Activated CD8-positive, alpha-beta T cell treated with anti-CD3 and anti-CD28 coated beads, Interleukin-2, amount 10 ng/mL, durations not matched to agents 7 days and 5 days (primary cell): ENCODE data around the gene ZNF584. TPM values are rescaled to one million over a fixed set of nuclear protein-coding genes. Genes with fewer than 3 reads are reported as not detected.
"Not testable (repeated sequence)": the region's sequence is repeated elsewhere in the genome, so short reads cannot be mapped to it uniquely, and the experiment has no call there.

Source experiments
- ATAC-seq: fragments of 150-1000 bp; cut with Tn5 transposase; one replicate; pipeline ENCODE4 v1.10.0; 2021; ENCODE audit warnings: moderate library complexity
- CTCF ChIA-PET: fragments of 350-600 bp; sonication (Branson Sonifier 250); formaldehyde crosslinking; loops from one replicate; lab custom pipeline; 2021; ENCODE audit warnings: antibody characterized with exemption; lab: Charles Lee
- POLR2A ChIA-PET: fragments of 350-600 bp; sonication (Branson Sonifier 250); formaldehyde crosslinking; loops from one replicate; lab custom pipeline; 2021; ENCODE audit warnings: antibody characterized with exemption; lab: Charles Lee
- DNase-seq: peaks from one replicate; pipeline ENCODE4 v3.0.0-alpha.2; 2020
- H3K27ac Mint-ChIP-seq: one replicate; pipeline ENCODE4 v1.8.0; 2021; ENCODE audit warnings: mild to moderate bottlenecking, mixed read lengths
- H3K27me3 Mint-ChIP-seq: one replicate; pipeline ENCODE4 v1.8.0; 2021; ENCODE audit warnings: low read depth, mixed read lengths
- H3K36me3 Mint-ChIP-seq: one replicate; pipeline ENCODE4 v1.8.0; 2021; ENCODE audit warnings: low read depth, mixed read lengths
- H3K4me1 Mint-ChIP-seq: one replicate; pipeline ENCODE4 v1.8.0; 2021; ENCODE audit warnings: low read depth, mixed read lengths
- H3K4me3 Mint-ChIP-seq: one replicate; pipeline ENCODE4 v1.8.0; 2021; ENCODE audit warnings: mild to moderate bottlenecking, mixed read lengths
- H3K9me3 Mint-ChIP-seq: one replicate; pipeline ENCODE4 v1.8.0; 2022; ENCODE audit warnings: mixed read lengths; ENCODE audit not compliant: insufficient read depth
- total RNA-seq, 2 experiments: library from RNA; stranded (reverse); gene quantifications; one replicate each; pipeline ENCODE4 v1.2.3, GENCODE V29; 2021

The ZNF584 gene
- total RNA-seq, 2 experiments from 2014 or later: 9.4 to 11.5 TPM

DNA sequence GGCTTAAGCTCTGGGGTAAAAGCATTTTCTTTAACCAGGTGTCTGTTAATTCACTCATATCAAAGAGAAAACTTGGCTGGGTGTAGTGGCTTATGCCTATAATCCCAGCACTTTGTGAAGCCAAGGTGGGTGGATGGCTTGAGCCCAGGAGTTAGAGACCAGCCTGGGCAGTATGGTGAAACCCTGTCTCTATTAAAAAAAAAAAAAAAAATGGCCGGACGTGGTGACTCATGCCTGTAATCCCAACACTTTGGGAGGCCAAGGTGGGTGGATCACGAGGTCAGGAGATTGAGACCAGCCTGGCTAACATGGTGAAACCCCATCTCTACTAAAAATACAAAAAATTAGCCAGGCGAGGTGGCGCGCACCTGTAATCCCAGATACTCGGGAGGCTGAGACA lies 31.7 kb upstream of the ZNF584 start:
- H3K36me3 Mint-ChIP-seq, H3K4me3 Mint-ChIP-seq, H3K27ac Mint-ChIP-seq, DNase-seq, H3K27me3 Mint-ChIP-seq, H3K9me3 Mint-ChIP-seq, CTCF ChIA-PET, ATAC-seq: not testable (repeated sequence)
- H3K4me1 Mint-ChIP-seq: peaks cover 11% of the 10 kb centered on the region
- POLR2A ChIA-PET: interaction anchor here (1.3 kb wide), 1 partner anchor 15 kb away, joined by 4 read pairs; no protein-coding TSS in a partner anchor

DNA sequence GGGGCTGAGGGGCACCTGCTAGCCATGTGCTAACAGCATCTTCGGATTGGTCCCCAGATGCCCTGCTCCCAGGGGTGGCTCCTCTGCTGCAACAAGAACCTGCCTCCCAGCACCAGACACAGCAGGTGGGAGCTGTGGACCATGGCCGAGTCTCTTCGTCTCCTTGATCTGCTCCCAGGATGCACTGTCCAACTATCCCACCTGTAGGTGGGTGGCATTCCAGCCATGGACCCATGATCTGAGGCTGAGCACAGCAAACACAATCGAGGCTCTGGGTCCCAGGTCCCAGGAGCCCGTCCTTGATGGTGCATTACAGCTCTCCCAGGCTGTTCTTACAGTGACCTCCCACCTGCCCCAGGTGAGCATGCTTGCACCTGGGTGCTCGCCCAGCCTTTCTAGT lies 29.2 kb upstream of the ZNF584 start:
- Mint-ChIP-seq H3K27me3 (no peaks in the 10 kb centered on the region), H3K36me3 (no peaks in the 10 kb centered on the region), H3K27ac (peak overlapping the region; percentile 94), H3K4me3 (peak overlapping the region; percentile 82), H3K9me3 (no peaks in the 10 kb centered on the region), H3K4me1 (peaks cover 28% of the 10 kb centered on the region)
- ChIA-PET POLR2A (interaction anchor here (0.9 to 1.5 kb wide), 3 partner anchors 15 to 32 kb away, joined by 4 to 15 read pairs (median 4); partner anchors contain the start of gene ZNF497), CTCF (interaction anchor here (0.8 kb wide), 1 partner anchor 16 kb away, joined by 3 read pairs; the partner anchor contains the start of gene ZNF497)
- ATAC-seq (no peak), DNase-seq (no peak)

DNA sequence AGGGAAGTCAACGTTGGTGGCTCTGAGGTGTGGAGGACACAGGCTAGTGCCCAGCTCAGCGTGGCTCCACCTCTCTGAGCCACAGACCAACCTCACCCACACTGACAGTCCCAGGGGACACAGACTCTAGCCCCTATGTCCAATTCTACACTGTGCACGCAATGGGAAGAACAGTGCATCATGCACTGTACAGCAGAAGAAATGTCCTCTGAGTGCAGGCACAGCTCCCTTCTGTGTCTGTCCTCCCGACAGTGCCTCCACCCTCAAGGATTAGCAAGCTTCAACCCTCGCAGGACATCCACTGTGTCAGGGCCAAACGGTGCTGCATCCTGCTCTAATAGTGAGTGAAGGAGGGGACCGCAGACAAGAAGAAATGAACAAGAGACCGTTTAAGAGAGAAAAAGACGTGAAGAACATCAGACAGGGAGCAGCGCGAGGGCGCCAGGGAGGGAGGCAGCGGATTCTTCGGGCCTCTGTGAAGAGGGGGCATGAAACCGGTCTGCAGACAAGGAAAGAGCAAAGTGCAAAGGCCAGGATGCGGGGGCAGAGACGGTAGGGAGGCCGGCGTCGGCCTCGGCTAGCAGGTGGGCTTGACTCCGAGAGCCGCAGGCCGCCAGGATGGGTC lies 28.3 kb upstream of the ZNF584 start:
- no peak for ATAC-seq
- peak overlapping the region; percentile 82 for H3K4me3 Mint-ChIP-seq

DNA sequence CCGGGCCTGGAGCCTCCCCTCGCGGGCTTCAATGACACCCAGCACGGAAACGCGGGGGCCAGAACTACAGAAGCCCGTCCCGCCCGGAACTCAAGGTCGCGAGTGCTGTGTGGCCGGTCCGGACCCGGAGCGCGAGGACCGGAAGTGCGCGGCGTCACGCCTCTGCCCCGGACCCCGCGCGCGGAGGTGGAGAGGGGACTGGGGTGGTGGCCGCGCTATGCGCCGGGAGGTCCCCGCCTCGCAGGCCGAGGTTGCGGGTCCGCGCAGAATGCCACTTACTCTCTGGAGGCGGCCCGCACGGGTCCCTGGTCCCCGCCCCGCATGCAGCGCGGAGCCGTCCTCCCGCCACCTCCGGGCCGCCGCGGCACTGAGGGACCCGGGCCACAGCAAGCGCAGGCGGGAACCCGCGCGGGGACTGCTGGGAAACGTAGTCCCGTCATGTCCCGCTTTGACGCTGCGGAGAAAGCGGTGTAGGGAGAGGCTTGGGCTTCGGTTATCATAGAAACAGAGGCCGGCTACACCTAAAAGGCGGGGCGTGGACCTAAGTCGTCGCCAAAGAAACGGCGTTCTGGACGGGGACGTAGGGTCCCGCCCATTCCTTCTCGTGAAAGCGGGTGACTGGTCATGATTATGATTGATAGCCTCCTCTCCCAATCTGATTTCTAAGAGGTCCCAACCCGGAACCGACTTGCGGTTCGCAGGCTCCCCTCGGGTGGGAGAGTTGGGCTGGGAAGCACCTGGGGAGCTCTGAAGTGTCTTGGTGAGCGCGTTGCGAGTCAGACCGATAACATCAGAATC lies 27.6 kb upstream of the ZNF584 start, which contains the start of gene ZNF837:
Gene ZNF837 (minus strand): TSS at position 369 of the 798 bp plus-strand sequence. CDS start 11,698 bp downstream, outside the sequence.
- H3K27me3 Mint-ChIP-seq: no peaks in the 10 kb centered on the region
- ChIA-PET POLR2A (interaction anchor here (1.0 to 1.5 kb wide), 2 partner anchors 18 to 24 kb away, joined by 3 to 15 read pairs; partner anchors contain the start of gene ZNF497), CTCF (interaction anchor here (0.7 kb wide), 1 partner anchor 28 kb away, joined by 3 read pairs; the partner anchor contains the start of gene ZNF584)
- H3K27ac Mint-ChIP-seq: peak within 1 kb of the TSS; percentile 94
- ATAC-seq (peak; percentile 90), DNase-seq (peak; percentile 99)
- no peaks in the 10 kb centered on the region for H3K9me3 Mint-ChIP-seq
- H3K4me1 Mint-ChIP-seq: peaks cover 39% of the 10 kb centered on the region
- peak within 1 kb of the TSS; percentile 82 for H3K4me3 Mint-ChIP-seq
- H3K36me3 Mint-ChIP-seq: no peaks in the 10 kb centered on the region

More for the DNA sequence above, 28.3 kb upstream of the ZNF584 start:
- POLR2A ChIA-PET: interaction anchor here (0.9 to 1.5 kb wide), 3 partner anchors 16 to 33 kb away, joined by 4 to 15 read pairs (median 4); partner anchors contain the start of gene ZNF497
- H3K36me3 Mint-ChIP-seq: no peaks in the 10 kb centered on the region
- H3K27ac Mint-ChIP-seq: peak overlapping the region; percentile 94
- H3K9me3 Mint-ChIP-seq: no peaks in the 10 kb centered on the region
- CTCF ChIA-PET: interaction anchor here (0.5 to 0.8 kb wide), 2 partner anchors 8 to 17 kb away, joined by 3 read pairs; partner anchors contain the start of gene ZNF497
- no peaks in the 10 kb centered on the region for H3K27me3 Mint-ChIP-seq
- DNase-seq: no peak
- peaks cover 32% of the 10 kb centered on the region for H3K4me1 Mint-ChIP-seq

DNA sequence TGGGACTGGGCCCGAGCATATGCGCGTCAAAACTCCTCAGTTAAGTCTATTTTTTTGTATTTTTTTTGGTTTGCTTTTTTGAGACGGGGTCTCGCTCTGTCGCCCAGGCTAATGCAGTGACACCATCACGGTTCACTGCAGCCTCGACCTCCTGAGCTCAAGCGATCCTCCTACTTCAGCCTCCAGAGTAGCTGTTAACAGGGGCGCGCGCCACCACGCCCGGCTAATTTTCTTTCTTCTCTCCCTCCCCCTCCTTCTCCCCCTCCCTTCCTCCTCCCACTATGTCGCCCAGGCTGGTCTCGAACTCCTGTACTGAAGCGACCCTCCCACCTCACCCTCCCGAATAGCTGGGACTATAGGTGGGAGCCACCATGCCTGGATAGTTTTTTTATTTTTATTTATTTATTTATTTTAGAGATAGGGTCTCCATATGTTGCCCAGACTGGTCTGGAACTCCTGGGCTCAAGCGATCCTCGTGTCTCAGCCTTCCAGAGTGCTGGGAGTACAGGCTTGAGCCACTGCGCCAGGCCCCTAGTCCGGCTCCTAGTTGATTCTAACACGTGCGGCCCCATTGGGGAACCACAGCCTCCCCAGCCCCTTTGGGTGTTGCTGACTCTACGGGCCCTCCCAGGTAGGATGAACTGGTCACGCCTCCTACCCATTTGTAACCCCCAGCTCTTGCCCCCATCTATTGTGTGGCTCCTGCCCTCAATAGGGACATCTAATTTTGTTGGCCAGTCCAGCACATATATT lies 26.8 kb upstream of the ZNF584 start:
- H3K4me3 Mint-ChIP-seq: peak overlapping the region; percentile 82
- DNase-seq: no peak
- ChIA-PET POLR2A (interaction anchor here (1.0 kb wide), 2 partner anchors 25 to 34 kb away, joined by 3 read pairs; no protein-coding TSS in a partner anchor), CTCF (interaction anchor here (0.7 to 1.3 kb wide), 2 partner anchors 27 to 34 kb away, joined by 3 read pairs; partner anchors contain the start of gene ZNF584)
- ATAC-seq: no peak
- no peaks in the 10 kb centered on the region for H3K9me3 Mint-ChIP-seq
- peaks cover 40% of the 10 kb centered on the region for H3K4me1 Mint-ChIP-seq
- no peaks in the 10 kb centered on the region for H3K36me3 Mint-ChIP-seq
- H3K27me3 Mint-ChIP-seq: no peaks in the 10 kb centered on the region
- peak overlapping the region; percentile 94 for H3K27ac Mint-ChIP-seq

DNA sequence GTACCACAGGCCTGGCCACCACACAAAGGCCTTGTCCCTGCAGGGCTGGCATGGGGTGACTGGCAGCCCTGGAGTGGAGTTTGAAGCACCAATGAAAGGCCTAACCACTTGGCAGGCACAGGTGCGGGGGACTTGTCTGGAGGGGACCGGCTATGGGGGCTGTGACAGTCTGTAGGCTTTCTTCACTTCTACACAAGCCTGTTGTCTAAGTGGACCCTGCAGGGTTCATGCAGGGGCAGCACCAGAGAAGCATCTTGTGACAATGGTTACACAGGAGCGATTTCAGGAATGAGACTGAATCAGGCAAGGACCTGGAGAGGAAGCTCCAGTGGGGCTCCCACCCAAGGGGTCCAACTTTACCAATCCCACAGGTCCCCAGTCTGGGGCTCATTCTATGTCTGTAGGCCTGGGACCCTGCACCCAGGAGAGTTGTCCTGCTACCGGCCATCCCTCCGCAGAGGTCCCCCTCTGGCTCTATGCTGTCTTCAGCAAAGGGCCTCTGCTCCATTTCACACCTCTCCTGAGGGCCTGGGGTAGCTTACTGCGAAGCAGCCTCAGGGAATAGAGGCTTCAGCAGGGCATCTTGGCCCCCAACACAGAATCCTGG lies 25.3 kb upstream of the ZNF584 start:
- Mint-ChIP-seq H3K36me3 (peaks cover 10% of the 10 kb centered on the region), H3K4me1 (peaks cover 44% of the 10 kb centered on the region), H3K4me3 (peak overlapping the region; percentile 40), H3K27ac (peak overlapping the region; percentile 49), H3K9me3 (no peaks in the 10 kb centered on the region), H3K27me3 (no peaks in the 10 kb centered on the region)
- ChIA-PET POLR2A (no interaction called here), CTCF (interaction anchor here (1.3 kb wide), 1 partner anchor 36 kb away, joined by 3 read pairs; no protein-coding TSS in a partner anchor)
- ATAC-seq (no peak), DNase-seq (no peak)

DNA sequence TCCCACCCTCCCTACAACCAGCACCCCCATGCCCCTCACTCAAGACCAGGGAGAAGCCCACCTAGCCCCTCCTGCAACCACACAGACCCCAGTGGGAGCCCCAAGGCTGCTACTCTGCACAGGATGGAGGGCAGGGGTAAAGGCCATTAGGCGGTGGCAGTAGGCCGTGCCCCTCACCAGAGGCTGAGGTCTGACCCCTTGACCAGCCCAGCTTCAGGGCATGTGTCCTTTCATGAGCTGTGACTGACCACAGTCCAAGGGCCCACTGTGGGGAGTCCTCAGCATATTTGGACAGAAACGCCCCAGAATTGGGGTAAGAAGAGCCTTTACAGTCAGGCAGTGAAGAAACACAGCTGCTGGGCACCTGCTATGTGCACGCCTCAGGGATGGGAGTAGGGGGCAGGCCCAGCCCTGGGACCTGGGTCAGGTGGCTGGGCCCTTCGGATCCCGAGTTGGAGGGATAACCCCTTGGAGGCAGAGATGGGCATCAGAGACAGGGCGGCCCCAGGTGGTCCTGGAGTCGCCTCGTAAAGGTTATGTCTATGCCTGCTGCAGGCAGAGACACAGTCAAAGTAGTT lies 23.0 kb upstream of the ZNF584 start:
- DNase-seq (no peak), ATAC-seq (no peak)
- H3K4me3 Mint-ChIP-seq: peak overlapping the region; percentile 97
- POLR2A ChIA-PET: interaction anchor here (1.2 to 1.6 kb wide), 2 partner anchors 23 to 202 kb away, joined by 3 to 4 read pairs; partner anchors contain the start of genes ZNF274 and ZNF497
- H3K27me3 Mint-ChIP-seq: no peaks in the 10 kb centered on the region
- H3K27ac Mint-ChIP-seq: peak overlapping the region; percentile 95
- peaks cover 24% of the 10 kb centered on the region for H3K36me3 Mint-ChIP-seq
- H3K4me1 Mint-ChIP-seq: peaks cover 46% of the 10 kb centered on the region
- no peaks in the 10 kb centered on the region for H3K9me3 Mint-ChIP-seq
- CTCF ChIA-PET: interaction anchor here (1.0 kb wide), 1 partner anchor 134 kb away, joined by 3 read pairs; no protein-coding TSS in a partner anchor

DNA sequence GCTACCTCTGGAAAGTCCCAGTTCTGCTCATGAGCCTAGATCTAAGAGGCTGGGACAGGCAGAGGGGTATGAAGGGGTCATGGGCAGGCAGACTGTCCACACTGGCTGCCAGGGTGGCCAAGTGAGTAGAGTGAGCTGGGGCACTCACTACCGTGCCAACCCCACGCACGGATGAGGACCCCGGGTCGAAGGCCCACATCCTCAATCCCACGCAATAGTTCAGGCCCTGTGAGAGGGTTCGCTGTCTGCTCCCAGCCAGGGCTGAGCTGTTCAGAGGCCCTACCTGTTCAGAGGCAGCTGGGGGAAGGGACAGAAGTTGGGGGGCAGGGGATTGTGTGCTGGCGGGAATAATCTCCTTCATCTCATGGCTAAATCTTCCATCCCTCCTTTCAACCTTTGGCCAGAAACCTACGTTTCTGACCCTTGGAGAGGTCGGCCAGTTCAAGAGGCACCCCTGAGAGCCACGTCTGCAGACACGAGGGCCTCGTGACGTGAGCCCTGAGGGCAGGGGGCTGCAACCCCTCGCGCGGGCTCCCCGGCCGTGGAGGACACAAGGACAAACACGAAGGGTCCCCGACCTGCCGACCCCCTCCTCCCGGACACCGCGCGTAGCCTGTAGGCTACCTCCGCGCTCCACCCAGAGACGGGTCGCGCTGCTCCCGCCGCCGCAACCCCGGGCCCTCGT lies 22.4 kb upstream of the ZNF584 start:
- CTCF ChIA-PET: interaction anchor here (1.0 kb wide), 1 partner anchor 133 kb away, joined by 3 read pairs; no protein-coding TSS in a partner anchor
- H3K9me3 Mint-ChIP-seq: no peaks in the 10 kb centered on the region
- ATAC-seq (no peak), DNase-seq (no peak)
- H3K36me3 Mint-ChIP-seq: peaks cover 30% of the 10 kb centered on the region
- H3K4me1 Mint-ChIP-seq: peaks cover 52% of the 10 kb centered on the region
- no peaks in the 10 kb centered on the region for H3K27me3 Mint-ChIP-seq
- H3K27ac Mint-ChIP-seq: peak overlapping the region; percentile 95
- POLR2A ChIA-PET: interaction anchor here (1.0 to 2.0 kb wide), 4 partner anchors 23 to 567 kb away, joined by 3 to 11 read pairs (median 4); partner anchors contain the start of genes ZNF274 and ZNF497
- H3K4me3 Mint-ChIP-seq: peak overlapping the region; percentile 97

DNA sequence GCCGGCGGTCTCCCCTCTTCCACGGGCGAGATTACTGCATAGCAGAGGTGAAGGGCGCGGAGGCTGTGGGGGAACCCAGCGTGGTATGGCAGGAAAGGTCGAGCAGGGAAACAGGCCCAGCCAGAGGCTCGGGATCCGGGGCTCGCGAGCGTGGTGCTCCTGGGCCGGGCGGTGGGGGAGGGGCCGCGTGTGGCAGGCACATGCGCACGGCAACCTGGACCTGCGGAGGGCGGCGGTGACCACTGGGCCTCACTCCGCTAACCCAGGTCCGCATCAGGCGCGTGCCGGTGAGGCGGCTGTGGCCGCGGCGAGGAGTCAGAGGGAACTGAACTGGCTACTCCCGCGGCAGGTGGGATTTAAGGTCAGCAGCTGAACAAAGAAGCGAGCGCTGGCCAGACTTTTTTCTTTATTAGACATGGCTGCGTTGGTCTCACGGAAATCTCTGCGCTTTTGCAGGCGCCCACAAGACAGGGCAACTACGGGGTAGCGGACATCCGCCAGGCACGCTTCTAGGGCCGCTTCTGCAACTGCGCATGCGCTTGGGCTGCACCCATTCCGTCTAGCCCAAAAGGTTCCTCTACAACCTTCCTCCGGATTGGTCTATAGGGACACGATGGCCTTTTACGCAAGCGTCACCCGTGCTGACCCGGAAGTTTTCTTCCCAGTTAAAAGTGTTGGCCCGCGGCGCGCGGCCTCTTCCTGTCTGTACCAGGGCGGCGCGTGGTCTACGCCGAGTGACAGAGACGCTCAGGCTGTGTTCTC lies 21.7 kb upstream of the ZNF584 start, which contains the start of gene RPS5:
Gene RPS5 (plus strand): TSS at position 694 of the 762 bp plus-strand sequence. CDS start 869 bp downstream, outside the sequence.
- Mint-ChIP-seq H3K27ac (peak within 1 kb of the TSS; percentile 95), H3K9me3 (no peaks in the 10 kb centered on the region), H3K4me3 (peak within 1 kb of the TSS; percentile 97), H3K4me1 (peaks cover 58% of the 10 kb centered on the region), H3K36me3 (peaks cover 36% of the 10 kb centered on the region), H3K27me3 (no peaks in the 10 kb centered on the region)
- ATAC-seq (peak; percentile 87), DNase-seq (peak; percentile 98)
- CTCF ChIA-PET: interaction anchor here (1.0 to 1.7 kb wide), 2 partner anchors 132 to 194 kb away, joined by 3 to 5 read pairs; no protein-coding TSS in a partner anchor
- POLR2A ChIA-PET: interaction anchor here (0.6 to 2.0 kb wide), 7 partner anchors 20 to 568 kb away, joined by 3 to 11 read pairs (median 4); partner anchors contain the start of genes ZNF132, ZNF274 and ZNF497
